Fibroblast of mammary gland (primary cell): ENCODE results near the gene CSMD2.

ENCODE experiments used
- DNase-seq: peaks from one replicate; pipeline ENCODE4 v3.0.0-alpha.2; 2010; ENCODE audit warnings: low read depth
- H3K4me3 ChIP-seq: 2 replicates; pipeline ENCODE4 v1.5.1; 2011; ENCODE audit warnings: low read depth, mild to moderate bottlenecking, low read length, moderate library complexity; ENCODE audit not compliant: control insufficient read depth
- CTCF ChIP-seq: conservative IDR thresholded peaks from 2 replicates; pipeline ENCODE4 v1.5.1; 2011; ENCODE audit warnings: low read depth, low read length, inconsistent platforms; ENCODE audit not compliant: control insufficient read depth, insufficient read depth

Gene CSMD2

DNA sequence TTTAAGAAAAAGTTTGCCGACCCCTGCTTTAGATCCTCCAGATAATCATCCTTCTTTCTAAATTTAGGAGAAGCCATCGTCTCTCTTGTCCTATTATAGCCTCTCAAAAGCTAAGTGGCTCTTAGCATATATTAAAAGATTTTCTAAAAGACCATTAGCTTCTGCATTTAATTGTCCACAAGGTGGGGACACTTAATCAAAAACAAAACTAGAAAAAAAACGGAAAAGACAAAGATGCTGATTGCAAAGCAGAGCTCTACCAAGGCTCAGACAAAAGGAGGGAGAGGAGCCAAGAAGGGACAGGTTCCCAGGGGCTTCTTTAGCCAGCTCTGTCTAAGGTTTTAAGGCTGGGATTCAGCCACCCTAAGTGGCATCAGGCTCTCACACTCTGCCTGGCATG, 429.4 kb downstream of the CSMD2 start:
- TF ChIP-seq CTCF: peak; percentile 45
- no peak overlapping the region for H3K4me3 ChIP-seq
- peak; percentile 44 for DNase-seq

- no peak overlapping the region for H3K4me3 ChIP-seq
- no peak for TF ChIP-seq CTCF
- no peak for DNase-seq
Measured at GRCh38 chr1:33727310-33727709, 437.7 kb downstream of the CSMD2 start.

DNA sequence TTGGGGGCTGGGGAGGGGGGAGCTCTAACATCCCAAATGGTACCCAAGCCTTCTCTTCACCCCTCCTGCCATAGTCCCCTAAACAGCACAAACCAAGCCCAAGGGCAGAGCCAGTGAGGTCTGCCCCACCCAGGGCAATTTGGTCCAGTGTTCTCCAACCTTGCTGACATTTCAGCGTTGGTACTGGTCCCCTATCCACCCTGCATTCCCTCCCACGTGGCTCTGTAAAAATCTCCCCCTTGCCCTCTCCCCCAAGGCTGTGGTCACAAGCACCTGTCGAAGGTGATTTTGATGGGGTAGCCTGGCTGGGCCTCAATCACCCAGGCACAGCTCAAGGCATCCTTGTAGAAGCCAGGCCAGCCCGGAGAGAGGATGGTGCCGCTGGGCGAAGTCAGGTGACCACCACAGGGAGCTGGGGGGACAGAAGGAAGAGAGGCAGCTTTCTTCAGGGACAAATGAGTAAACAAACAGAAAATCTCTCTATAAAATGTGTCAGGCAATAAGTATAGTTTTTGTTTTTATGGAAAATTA, 438.7 kb downstream of the CSMD2 start:
- no peak for DNase-seq
- H3K4me3 ChIP-seq: no peak overlapping the region
- no peak for TF ChIP-seq CTCF

DNA sequence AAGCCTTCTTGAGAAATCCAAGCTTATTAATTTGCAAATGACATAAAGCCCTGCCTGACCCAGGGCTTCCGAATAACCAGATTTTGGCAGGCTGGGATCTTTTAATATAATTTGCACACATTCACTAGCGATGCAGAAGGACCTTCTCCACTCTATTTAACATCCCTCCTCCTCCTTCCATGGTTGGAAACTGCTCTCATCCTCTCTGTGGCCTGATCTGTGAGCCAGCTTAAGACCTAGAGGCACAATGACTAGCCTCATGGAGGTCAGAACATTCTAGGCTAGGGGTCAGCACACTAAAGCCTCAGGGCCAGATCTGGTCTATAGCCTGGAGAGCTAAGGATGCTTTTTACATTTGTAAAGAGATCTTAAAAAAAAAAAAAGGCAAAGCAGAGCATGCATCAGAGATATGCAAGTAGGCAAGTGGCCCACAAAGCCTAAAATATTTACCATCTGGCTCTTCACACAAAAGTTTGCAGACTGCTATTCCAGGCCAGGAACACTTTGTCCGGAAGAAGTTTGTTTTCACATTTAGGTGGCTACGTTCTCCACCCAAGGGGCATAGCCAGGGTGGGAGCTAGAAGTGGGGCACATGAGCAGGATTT, 439.4 kb downstream of the CSMD2 start:
- TF ChIP-seq CTCF: no peak
- DNase-seq: no peak

GRCh38 chr1:33725037-33725436, 440.0 kb downstream of the CSMD2 start:
- no peak overlapping the region for H3K4me3 ChIP-seq
- TF ChIP-seq CTCF: no peak
- no peak for DNase-seq

More for the DNA sequence above, 439.4 kb downstream of the CSMD2 start:
- no peak overlapping the region for H3K4me3 ChIP-seq

GRCh38 chr1:33724348-33724747, 440.7 kb downstream of the CSMD2 start:
- DNase-seq: no peak
- H3K4me3 ChIP-seq: no peak overlapping the region
- TF ChIP-seq CTCF: no peak
